Astrocyte of the cerebellum (primary cell): Measurements from ENCODE around the gene DMGDH.

ENCODE experiments used
- DNase-seq: peaks from one replicate; pipeline ENCODE4 v3.0.0-alpha.2; 2011; ENCODE audit warnings: low read depth
- H3K4me3 ChIP-seq: 2 replicates; pipeline ENCODE4 v1.5.1; 2011; ENCODE audit warnings: mild to moderate bottlenecking, low read depth, low read length, moderate library complexity
- CTCF ChIP-seq: IDR thresholded peaks from 2 replicates; pipeline ENCODE4 v1.5.1; 2012; ENCODE audit warnings: low read length, low read depth, moderate library complexity, mild to moderate bottlenecking; ENCODE audit errors: missing control alignments
- in situ Hi-C: cut with HindIII; loops from 2 replicates; pipeline ENCODE4 v1.10.0; 2017; ENCODE audit warnings: low sequenced_read_pairs

The DMGDH gene

GRCh38 chr5:79002374-79002773 lies 67.1 kb downstream of the DMGDH start:
- TF ChIP-seq CTCF: no peak
- in situ Hi-C loops: no loop called here
- H3K4me3 ChIP-seq: no peak overlapping the region
- DNase-seq: no peak

- no peak for TF ChIP-seq CTCF
- no peak for DNase-seq
- no peak overlapping the region for H3K4me3 ChIP-seq
- in situ Hi-C loops: no loop called here
These were observed 68.0 kb downstream of the DMGDH start for GRCh38 chr5:79001471-79001870.

GRCh38 chr5:78997090-78997489 lies 72.4 kb downstream of the DMGDH start:
- no peak for DNase-seq
- TF ChIP-seq CTCF: no peak
- H3K4me3 ChIP-seq: no peak overlapping the region
- in situ Hi-C loops: no loop called here

GRCh38 chr5:78995521-78996007 lies 73.9 kb downstream of the DMGDH start:
- no peak for TF ChIP-seq CTCF
- in situ Hi-C loops: no loop called here

GRCh38 chr5:78993165-78993564 lies 76.3 kb downstream of the DMGDH start:
- in situ Hi-C loops: no loop called here
- DNase-seq: no peak
- no peak overlapping the region for H3K4me3 ChIP-seq

More at GRCh38 chr5:78995521-78996007, 73.9 kb downstream of the DMGDH start:
- no peak for DNase-seq
- H3K4me3 ChIP-seq: no peak overlapping the region

GRCh38 chr5:78992146-78992545 lies 77.3 kb downstream of the DMGDH start:
- H3K4me3 ChIP-seq: no peak overlapping the region
- in situ Hi-C loops: no loop called here
- DNase-seq: no peak
- no peak for TF ChIP-seq CTCF

More at GRCh38 chr5:78993165-78993564, 76.3 kb downstream of the DMGDH start:
- no peak for TF ChIP-seq CTCF

- TF ChIP-seq CTCF: no peak
- H3K4me3 ChIP-seq: no peak overlapping the region
- in situ Hi-C loops: no loop called here
- no peak for DNase-seq
These were observed 80.4 kb downstream of the DMGDH start for GRCh38 chr5:78989080-78989479.
